ENCODE measurements around the gene UGDH.
"Not testable (repeated sequence)": the region's sequence is repeated elsewhere in the genome, so short reads cannot be mapped to it uniquely, and the experiment has no call there.

The UGDH gene

DNA sequence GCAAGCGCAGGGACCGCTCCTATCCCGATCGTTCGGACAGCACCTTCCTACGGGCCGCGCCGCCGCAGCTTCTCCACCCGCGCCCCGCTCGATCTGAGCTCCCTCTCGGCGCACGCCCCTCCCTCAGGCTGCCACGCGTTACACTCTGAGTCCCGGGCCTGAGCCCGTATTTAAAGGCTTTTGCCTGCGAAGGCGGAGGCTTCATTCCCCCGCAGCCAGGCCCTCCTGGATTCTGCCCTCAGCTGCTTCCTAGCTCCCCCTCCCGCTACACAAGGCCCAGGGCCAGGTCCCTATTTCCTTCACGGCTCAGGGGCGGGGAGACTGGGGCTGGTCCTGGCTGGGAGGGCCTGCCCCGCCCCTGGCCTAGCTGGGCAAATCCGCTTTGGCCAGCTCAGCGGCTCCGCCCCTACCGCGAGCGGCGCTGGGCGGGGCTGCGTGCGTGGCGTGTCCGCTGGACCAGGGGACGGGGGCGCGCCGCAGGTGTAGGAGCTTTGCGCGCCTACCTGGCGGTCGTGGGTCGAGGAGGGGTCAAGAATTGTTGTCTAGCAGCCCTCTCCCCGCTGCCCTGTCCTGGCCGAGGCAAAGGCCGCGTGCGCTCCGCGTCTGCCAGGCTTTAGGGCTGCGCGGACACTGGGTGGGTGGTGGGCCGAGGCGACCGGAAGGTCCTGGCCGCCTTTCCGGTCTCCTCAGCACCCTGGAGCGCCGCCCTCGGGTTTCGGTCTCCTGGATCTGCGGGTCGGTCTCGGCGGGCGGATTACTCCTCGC is at the start of gene UGDH:
Gene UGDH (minus strand): TSS at position 144 of the 765 bp plus-strand sequence. CDS start 5,927 bp downstream, outside the sequence.
- DNase-seq (ENCODE audit: low read depth): peak; percentile 95

- DNase-seq (ENCODE audit: low read depth): no peak
Measured at GRCh38 chr4:39574946-39575345, 47.7 kb upstream of the UGDH start.

DNA sequence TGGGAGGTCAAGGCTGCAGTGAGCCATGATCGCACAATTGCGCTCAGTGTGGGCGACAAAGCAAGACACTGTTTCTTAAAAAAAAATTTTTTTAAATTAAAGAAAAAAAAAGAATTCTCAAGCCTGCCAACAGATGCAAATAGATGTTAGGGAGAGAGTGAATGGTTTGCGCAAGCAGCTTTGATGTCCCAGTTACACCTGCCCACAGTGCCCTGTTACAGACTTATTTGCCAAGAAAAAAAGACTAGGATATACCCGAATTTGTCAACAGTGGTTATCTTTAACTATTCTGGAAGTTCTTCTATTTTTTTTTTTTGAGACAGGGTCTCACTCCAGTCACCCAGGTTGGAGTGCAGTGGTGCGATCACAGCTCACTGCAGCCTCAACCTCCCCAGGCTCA is 44.3 kb upstream of the UGDH start:
- no peak for DNase-seq (ENCODE audit: low read depth)

- DNase-seq (ENCODE audit: low read depth): no peak
Measured at GRCh38 chr4:39571054-39571453, 43.8 kb upstream of the UGDH start.

DNA sequence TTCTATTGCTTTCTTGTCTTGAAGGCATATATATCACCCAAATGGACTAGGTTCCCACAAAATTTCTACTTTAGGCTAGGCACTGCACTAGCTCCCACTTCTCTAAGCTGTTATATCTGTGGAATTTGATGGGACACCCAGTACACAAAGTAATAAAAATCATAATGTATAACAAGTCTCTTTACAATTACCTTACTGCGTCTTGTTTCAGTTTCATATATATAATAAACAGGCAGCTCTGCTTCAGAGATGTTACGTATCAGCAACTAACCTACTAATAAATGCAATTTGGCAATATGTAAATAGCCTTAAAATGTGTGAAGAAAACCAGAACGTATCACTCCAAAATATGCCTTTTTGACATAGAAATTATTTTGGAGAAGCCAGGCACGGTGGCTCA is 42.0 kb upstream of the UGDH start:
- no peak for DNase-seq (ENCODE audit: low read depth)

- no peak for DNase-seq (ENCODE audit: low read depth)
Measured at GRCh38 chr4:39568805-39569204, 41.6 kb upstream of the UGDH start.

GRCh38 chr4:39565878-39566600 is 38.8 kb upstream of the UGDH start:
- DNase-seq (ENCODE audit: low read depth): peak; percentile 82

- DNase-seq (ENCODE audit: low read depth): no peak
Measured at GRCh38 chr4:39563346-39563847, 36.2 kb upstream of the UGDH start.

DNA sequence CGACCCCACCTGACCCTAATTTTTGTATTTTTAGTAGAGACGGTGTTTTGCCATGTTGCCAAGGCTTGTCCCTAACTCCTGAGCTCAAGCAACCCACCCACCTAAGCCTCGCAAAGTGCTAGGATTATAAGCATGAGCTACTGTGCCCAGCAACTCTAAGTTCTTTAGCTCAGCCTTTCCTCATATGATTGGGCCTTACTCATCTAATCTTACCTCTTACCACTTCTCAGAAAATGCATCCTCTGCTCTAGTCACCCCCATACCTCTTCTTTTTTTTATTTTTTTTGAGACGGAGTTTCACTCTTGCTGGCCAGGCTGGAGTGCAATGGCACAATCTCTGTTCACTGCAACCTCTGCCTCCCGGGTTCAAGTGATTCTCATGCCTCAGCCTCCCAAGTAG is 35.6 kb upstream of the UGDH start:
- DNase-seq (ENCODE audit: low read depth): no peak

DNA sequence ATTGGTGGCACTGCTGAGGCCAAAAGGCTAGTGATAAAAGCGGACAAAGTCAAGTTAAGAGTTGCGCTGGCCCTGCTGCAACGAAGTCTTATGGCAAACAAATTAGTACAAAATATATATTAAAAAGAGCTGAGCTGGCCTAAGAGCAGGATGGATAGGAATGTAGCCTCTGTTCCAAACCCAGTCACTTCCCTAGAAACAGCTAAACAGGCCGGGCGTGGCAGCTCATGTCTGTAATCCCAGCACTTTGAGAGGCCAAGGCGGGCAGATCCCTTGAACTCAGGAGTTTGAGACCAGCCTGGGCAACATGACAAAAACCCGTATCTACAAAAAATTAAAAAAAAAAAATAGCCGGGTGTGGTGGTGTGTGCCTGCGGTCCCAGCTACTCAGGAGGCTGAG is 32.4 kb upstream of the UGDH start:
- no peak for DNase-seq (ENCODE audit: low read depth)

- no peak for DNase-seq (ENCODE audit: low read depth)
Measured at GRCh38 chr4:39555472-39555871, 28.2 kb upstream of the UGDH start.

DNA sequence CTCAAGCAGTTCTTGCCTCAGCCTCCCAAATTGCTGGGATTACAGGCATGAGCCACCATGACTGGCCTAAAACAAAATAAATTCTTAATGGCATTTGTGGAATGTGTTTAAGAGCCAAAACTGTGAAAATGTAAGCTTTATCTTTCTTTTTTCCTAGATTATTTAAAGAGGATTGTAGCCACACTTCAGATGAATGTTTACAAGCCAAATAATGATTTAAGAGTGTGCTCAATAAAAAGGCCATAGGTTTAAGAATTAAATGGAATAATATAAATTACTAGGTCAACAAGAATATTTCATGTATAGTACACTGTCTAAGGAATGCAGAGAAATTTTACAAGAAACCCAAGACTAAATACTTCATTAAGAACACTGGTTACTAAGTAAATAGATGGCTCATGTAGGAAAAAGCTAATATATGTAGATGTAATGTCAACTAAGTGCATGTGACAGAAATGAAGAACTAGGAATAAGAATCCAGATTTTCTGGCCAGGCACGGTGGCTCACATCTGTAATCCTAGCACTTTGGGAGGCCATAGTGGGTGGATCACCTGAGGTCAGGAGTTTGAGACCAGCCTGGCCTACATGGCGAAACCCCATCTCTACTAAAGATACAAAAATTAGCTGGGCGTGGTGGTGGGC is 21.3 kb upstream of the UGDH start:
- DNase-seq (ENCODE audit: low read depth): no peak

DNA sequence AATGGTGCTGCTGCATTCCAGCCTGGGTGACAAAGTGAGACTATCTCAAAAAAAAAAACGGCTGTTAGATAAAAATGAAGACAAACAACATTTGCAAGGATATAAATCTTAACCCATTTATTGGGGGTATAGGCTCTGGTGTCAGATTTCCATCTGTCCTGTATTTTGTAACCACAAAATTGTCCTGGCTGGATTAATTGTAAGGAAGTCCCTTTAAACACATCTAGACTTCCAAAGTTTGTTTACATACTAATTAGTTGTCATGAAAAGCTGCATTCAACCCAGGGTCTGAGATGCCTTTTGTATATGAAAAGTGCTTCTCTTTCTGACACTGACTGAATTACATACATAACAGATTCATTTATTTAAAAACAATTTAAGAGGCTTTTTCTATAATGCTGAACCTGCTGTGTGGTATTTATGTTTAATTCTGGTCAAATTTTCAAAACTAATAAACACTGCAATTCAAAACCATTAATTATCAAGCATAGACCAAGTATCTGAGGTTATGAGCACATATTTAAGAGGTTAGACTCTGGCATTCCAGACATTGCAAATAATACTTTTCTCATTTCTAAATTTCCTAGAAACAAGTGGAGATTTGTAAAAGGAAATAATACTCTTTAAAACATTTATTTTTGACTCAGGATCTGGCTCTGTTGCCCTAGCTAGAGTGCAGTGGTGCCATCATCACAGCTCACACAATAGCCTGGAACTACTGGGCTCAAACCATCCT is 17.5 kb upstream of the UGDH start:
- no peak for DNase-seq (ENCODE audit: low read depth)

GRCh38 chr4:39544080-39544479 is 16.8 kb upstream of the UGDH start:
- not testable (repeated sequence) for DNase-seq (ENCODE audit: low read depth)

DNA sequence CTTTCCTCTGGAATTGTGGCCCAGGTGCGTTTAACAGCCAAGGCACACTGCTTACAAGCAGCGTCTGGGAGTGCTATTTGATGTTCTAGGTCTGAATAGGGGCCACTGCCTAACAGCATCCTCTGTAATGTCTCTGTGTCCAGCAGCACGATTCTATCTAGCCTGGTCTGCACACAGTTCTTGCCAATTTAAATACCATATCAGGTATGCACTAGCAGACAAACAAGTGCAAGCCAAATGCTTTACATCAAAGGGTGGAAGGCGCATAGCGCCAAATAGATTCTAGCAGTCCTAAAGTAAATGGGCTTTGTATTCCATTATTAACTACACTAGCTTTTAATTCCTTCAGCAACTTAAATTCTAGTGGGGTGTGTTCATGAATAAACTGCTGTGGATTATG is 15.8 kb upstream of the UGDH start:
- DNase-seq (ENCODE audit: low read depth): no peak

DNA sequence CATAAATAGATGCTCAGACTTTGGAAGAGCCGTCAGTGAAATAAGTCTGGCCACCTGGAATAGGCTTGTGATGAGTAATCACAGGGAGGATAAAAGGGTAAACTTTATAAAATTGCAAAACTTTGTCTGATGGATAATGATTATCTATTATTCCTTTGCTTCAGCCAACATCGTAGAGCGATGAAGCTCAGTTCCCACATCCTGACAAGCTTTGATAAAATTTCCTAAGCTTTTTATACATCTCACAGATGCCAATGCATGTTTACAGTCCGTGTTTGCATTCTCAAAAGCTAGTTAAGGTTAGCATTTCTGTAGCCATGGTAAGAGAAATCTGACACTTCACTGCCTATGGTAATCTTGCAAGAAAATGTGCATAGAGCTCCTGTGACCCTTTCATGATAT is 15.4 kb upstream of the UGDH start:
- DNase-seq (ENCODE audit: low read depth): no peak

DNA sequence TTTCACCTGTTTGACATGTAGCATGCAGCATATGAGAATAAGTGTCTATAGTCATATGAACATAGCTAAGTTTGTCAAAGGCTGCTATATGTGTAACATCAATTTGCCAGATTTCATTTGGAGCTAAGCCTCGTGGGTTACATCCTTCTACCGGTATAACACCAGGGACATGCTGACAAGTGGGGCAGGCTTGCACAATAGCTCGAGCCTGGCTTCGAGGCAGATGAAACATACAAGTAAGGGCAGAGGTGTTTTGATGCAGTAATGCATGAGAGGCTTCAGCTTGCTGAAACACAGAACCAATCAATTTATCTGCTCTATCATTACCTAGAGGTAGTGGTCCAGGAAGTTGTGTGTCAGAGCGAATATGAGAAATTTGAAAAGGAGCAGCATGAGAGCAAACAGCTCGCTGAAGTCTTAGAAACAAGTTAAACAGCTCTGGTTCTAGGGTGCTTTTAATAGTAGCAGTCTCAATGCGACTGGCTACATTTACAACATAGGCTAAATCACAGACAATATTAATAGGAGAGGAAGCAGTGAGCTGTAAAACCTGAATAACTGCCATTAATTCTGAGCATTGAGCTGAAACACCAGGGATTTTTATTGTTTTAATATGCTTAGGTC is 14.9 kb upstream of the UGDH start:
- no peak for DNase-seq (ENCODE audit: low read depth)

GRCh38 chr4:39539089-39539611 is 11.9 kb upstream of the UGDH start:
- DNase-seq (ENCODE audit: low read depth): no peak

GRCh38 chr4:39533541-39533940 is 6.3 kb upstream of the UGDH start:
- no peak for DNase-seq (ENCODE audit: low read depth)

DNA sequence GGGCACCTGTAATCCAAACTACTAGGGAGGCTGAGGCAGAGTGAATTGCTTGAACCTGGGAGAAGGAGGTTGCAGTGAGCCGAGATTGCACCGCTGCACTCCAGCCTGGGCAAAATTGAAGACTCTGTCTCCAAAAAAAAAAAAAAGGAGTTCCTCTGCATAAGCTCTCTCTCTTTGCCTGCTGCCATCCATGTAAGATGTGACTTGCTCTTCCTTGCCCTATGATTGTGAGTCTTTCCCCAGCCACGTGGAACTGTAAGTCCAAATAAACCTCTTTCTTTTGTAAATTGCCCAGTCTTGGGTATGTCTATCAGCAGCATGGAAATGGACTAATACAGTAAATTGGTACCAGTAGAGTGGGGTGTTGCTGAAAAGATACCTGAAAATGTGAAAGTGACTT is 5.0 kb upstream of the UGDH start:
- not testable (repeated sequence) for DNase-seq (ENCODE audit: low read depth)

- no peak for DNase-seq (ENCODE audit: low read depth)
Measured at GRCh38 chr4:39530682-39531081, 3.4 kb upstream of the UGDH start.

GRCh38 chr4:39529534-39529933 is 2.3 kb upstream of the UGDH start:
- no peak for DNase-seq (ENCODE audit: low read depth)

All from non-pigmented ciliary epithelial cell (primary cell).